Measurements from ENCODE around the gene RFX1.

Gene RFX1

DNA sequence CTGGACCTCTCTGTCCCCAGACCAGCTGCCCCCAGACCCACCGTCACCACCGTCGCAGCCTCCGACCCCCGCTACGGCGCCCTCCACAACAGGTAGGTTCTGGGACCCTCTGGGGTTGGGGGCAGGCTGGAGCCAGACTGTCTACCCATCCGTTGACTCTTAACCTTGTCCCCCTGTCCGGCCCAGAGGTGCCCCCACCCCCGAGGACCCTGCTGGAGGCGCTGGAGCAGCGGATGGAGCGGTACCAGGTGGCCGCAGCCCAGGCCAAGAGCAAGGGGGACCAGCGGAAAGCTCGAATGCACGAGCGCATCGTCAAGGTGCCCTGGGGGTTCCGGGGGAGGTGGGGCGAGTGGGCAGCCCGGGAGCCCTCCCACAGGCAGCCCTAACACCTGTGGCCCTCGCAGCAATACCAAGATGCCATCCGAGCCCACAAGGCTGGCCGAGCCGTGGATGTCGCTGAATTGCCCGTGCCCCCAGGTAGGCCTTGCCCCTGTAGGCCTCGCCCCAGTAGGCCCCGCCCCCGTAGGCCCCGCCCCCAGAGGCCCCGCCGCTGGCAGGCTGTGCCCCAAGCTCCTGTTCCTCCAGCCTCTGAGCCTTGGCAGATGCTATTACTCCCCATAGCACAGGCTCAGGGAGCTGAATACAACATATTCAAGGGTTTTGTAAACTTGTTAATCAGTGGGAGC is 87.3 kb downstream of the RFX1 start:
- no peak for DNase-seq
- peaks cover 5% of the 10 kb centered on the region for H3K9me3 Mint-ChIP-seq
- no peak overlapping the region for H3K4me3 Mint-ChIP-seq
- H3K27me3 Mint-ChIP-seq = no peaks in the 10 kb centered on the region
- H3K27ac Mint-ChIP-seq = no peak overlapping the region
- peaks cover 4% of the 10 kb centered on the region for H3K4me1 Mint-ChIP-seq (ENCODE audit: low read depth)
- peaks cover 91% of the 10 kb centered on the region for H3K36me3 Mint-ChIP-seq (ENCODE audit: low read depth)

DNA sequence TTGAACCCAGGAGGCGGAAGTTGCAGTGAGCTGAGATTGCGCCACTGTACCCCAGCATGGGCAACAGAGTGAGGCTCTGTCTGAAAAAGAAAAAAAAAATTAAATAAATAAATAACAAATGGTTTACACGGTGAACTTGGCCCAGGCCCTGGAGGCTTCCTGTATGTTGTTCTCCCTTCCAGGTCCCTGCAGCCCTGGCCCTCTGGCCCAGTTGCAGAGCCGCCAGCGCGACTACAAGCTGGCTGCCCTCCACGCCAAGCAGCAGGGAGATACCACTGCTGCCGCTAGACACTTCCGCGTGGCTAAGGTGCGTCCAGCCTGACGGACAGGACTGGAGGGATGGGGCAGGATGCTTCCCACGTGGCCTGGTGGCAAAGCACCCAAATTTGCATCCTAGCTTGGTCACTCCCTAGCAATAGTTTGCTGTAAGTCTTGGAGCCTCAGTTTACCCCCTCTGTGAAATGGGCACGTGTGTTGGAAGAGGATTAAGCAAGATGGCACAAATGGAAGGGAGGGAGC is 88.2 kb downstream of the RFX1 start:
- H3K4me1 Mint-ChIP-seq (ENCODE audit: low read depth) = peaks cover 4% of the 10 kb centered on the region
- peaks cover 5% of the 10 kb centered on the region for H3K9me3 Mint-ChIP-seq
- no peak overlapping the region for H3K27ac Mint-ChIP-seq
- H3K36me3 Mint-ChIP-seq (ENCODE audit: low read depth) = peaks cover 91% of the 10 kb centered on the region
- no peaks in the 10 kb centered on the region for H3K27me3 Mint-ChIP-seq
- DNase-seq = no peak
- H3K4me3 Mint-ChIP-seq = no peak overlapping the region

DNA sequence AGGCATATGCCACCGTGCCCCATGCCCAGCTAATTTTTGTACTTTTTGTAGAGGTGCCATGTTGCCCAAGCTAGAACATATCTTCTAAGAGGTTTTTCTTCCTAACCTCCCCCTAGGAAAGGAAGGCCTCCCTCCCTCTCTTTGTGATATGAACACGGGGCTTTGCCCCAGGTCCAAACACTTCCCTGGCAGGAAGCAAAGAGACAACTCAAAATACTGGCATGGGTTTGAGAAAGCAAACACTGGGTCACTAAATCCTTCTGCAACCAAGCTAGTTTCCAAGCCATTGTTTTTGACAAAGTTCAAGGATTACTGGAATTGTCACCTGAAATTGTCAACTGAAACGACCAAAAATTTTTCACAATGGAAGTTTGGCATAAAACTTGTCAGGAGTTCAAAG is 91.3 kb downstream of the RFX1 start:
- DNase-seq = no peak
- H3K9me3 Mint-ChIP-seq = no peaks in the 10 kb centered on the region
- no peaks in the 10 kb centered on the region for H3K4me1 Mint-ChIP-seq (ENCODE audit: low read depth)
- no peaks in the 10 kb centered on the region for H3K27me3 Mint-ChIP-seq
- peaks cover 85% of the 10 kb centered on the region for H3K36me3 Mint-ChIP-seq (ENCODE audit: low read depth)
- no peak overlapping the region for H3K4me3 Mint-ChIP-seq
- no peak overlapping the region for H3K27ac Mint-ChIP-seq

DNA sequence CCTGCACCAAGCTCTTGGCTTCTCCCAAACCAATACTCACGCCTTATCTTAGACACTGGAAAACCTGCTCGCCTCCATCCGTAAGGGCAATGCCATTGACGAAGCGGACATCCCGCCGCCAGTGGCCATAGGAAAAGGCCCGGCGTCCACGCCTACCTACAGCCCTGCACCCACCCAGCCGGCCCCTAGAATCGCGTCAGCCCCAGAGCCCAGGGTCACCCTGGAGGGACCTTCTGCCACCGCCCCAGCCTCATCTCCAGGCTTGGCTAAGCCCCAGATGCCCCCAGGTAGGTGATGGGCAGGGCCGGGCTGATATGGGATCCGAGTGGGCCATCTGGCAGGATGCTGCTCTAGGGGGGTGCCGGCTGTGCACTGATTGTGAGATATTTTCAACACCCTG is 92.8 kb downstream of the RFX1 start:
- no peaks in the 10 kb centered on the region for H3K9me3 Mint-ChIP-seq
- H3K36me3 Mint-ChIP-seq (ENCODE audit: low read depth) = peaks cover 77% of the 10 kb centered on the region
- no peak for DNase-seq
- H3K4me1 Mint-ChIP-seq (ENCODE audit: low read depth) = no peaks in the 10 kb centered on the region
- no peak overlapping the region for H3K4me3 Mint-ChIP-seq
- no peak overlapping the region for H3K27ac Mint-ChIP-seq
- H3K27me3 Mint-ChIP-seq = no peaks in the 10 kb centered on the region

All from activated T-cell treated with anti-CD3 and anti-CD28 coated beads, Interleukin-2, amount 50 U/mL, for 24 hours (primary cell).